Loucy (cell line): ENCODE data around the gene MN1.

ENCODE experiments used
- H2AFZ ChIP-seq: fragments of 200-600 bp; sonication (generic); 2 replicates; pipeline ENCODE4 v1.6.0; 2016; ENCODE audit warnings: antibody characterized with exemption, mild to moderate bottlenecking, low read length, moderate library complexity
- H3F3A ChIP-seq: fragments of 200-600 bp; 2 replicates; pipeline ENCODE4 v1.6.0; 2016; ENCODE audit warnings: antibody characterized with exemption, low read depth, mild to moderate bottlenecking
- H3K27me3 ChIP-seq: fragments of 200-600 bp; sonication (generic); 2 replicates; pipeline ENCODE4 v1.6.1; 2014; ENCODE audit warnings: low read length, mild to moderate bottlenecking; ENCODE audit not compliant: insufficient read depth, poor library complexity, severe bottlenecking
- H3K36me3 ChIP-seq: fragments of 200-600 bp; sonication (generic); 2 replicates; pipeline ENCODE4 v1.6.1; 2016; ENCODE audit warnings: low read length; ENCODE audit not compliant: insufficient read depth
- H3K4me1 ChIP-seq: fragments of 200-600 bp; sonication (generic); 2 replicates; pipeline ENCODE4 v1.5.1; 2014; ENCODE audit warnings: low read length, mild to moderate bottlenecking; ENCODE audit not compliant: insufficient read depth, poor library complexity, severe bottlenecking
- H3K4me2 ChIP-seq: fragments of 200-600 bp; sonication (generic); 2 replicates; pipeline ENCODE4 v1.6.0; 2014; ENCODE audit warnings: antibody characterized with exemption, low read length, low read depth, mild to moderate bottlenecking; ENCODE audit not compliant: poor library complexity, severe bottlenecking
- H3K4me3 ChIP-seq: fragments of 200-600 bp; sonication (generic); 2 replicates; pipeline ENCODE4 v1.5.1; 2014; ENCODE audit warnings: low read length, mild to moderate bottlenecking, mixed read lengths; ENCODE audit not compliant: poor library complexity, severe bottlenecking
- H3K79me2 ChIP-seq: fragments of 200-600 bp; sonication (generic); 2 replicates; pipeline ENCODE4 v1.6.1; 2014; ENCODE audit warnings: low read length; ENCODE audit not compliant: insufficient read depth
- H3K9ac ChIP-seq: fragments of 200-600 bp; sonication (generic); 2 replicates; pipeline ENCODE4 v1.6.0; 2014; ENCODE audit warnings: mild to moderate bottlenecking, low read depth, low read length, moderate library complexity; ENCODE audit not compliant: poor library complexity, severe bottlenecking
- H3K9me2 ChIP-seq: fragments of 200-600 bp; sonication (generic); replicated peaks from 2 replicates; pipeline ENCODE4 v1.6.1; 2016; ENCODE audit warnings: low read depth, low read length, mixed read lengths
- H3K9me3 ChIP-seq: fragments of 200-600 bp; sonication (generic); 2 replicates; pipeline ENCODE4 v1.6.1; 2014; ENCODE audit warnings: mild to moderate bottlenecking, antibody characterized with exemption, low read length, low read depth; ENCODE audit not compliant: insufficient read depth
- H4K20me1 ChIP-seq: fragments of 200-600 bp; sonication (generic); 2 replicates; pipeline ENCODE4 v1.6.0; 2014; ENCODE audit warnings: antibody characterized with exemption, low read length, mild to moderate bottlenecking; ENCODE audit not compliant: insufficient read depth, poor library complexity, severe bottlenecking
- EZH2phosphoT487 ChIP-seq: fragments of 200-600 bp; IDR thresholded peaks from 2 replicates; pipeline ENCODE4 v1.6.1; 2018; ENCODE audit warnings: antibody characterized with exemption, mild to moderate bottlenecking, moderate library complexity, borderline replicate concordance
- TF ChIP-seq, protein P1 (sequence below): fragments of 200-600 bp; sonication (generic); conservative IDR thresholded peaks from 2 replicates; pipeline ENCODE4 v1.5.1; 2014; ENCODE audit warnings: mild to moderate bottlenecking, antibody characterized with exemption, low read length

MN1 gene

DNA sequence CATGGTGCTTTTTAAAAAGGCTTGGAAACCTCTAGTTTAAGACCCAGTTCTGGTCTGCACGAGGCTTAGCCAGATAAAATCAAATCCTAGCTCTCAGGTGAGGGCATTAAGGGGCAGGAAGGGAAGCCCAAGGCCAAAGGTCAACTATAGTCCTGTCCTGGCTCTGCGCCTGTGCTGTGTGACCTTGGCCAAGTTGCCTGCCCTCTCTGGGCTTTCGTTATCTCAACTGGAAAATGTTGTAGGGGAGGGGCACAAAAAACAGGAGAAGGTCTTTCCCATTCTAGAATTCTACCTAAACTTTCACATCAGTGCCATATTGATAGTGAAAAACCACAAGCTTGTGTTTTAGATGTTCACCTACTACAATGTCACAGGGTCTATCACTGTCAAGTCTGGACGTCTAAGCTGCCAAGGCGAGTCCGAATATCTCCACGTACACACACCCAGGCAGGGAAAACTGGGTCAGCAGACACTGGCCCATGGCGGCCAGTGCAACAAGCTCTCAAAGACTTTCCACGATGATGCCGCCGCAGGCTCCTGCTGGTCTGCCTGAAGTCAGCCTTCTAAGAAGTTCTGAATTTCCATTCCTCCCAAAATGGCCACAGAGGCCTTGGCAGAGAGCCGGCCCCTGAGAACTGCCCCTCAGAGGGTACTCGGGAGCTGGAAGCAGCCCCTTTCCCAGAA, 18.0 kb downstream of the MN1 start:
- Histone ChIP-seq H3K9me2 (no peaks in the 10 kb centered on the region), H4K20me1 (no peaks in the 10 kb centered on the region), H3F3A (no peaks in the 10 kb centered on the region), H2AFZ (no peak overlapping the region), H3K9ac (no peak overlapping the region), H3K36me3 (no peaks in the 10 kb centered on the region), H3K27me3 (no peaks in the 10 kb centered on the region), H3K4me1 (no peaks in the 10 kb centered on the region), H3K4me2 (no peak overlapping the region), H3K4me3 (no peak overlapping the region), H3K79me2 (no peaks in the 10 kb centered on the region), H3K9me3 (no peaks in the 10 kb centered on the region)
- TF ChIP-seq, protein P1, sequence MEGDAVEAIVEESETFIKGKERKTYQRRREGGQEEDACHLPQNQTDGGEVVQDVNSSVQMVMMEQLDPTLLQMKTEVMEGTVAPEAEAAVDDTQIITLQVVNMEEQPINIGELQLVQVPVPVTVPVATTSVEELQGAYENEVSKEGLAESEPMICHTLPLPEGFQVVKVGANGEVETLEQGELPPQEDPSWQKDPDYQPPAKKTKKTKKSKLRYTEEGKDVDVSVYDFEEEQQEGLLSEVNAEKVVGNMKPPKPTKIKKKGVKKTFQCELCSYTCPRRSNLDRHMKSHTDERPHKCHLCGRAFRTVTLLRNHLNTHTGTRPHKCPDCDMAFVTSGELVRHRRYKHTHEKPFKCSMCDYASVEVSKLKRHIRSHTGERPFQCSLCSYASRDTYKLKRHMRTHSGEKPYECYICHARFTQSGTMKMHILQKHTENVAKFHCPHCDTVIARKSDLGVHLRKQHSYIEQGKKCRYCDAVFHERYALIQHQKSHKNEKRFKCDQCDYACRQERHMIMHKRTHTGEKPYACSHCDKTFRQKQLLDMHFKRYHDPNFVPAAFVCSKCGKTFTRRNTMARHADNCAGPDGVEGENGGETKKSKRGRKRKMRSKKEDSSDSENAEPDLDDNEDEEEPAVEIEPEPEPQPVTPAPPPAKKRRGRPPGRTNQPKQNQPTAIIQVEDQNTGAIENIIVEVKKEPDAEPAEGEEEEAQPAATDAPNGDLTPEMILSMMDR = no peak
- no peak for TF ChIP-seq EZH2phosphoT487

DNA sequence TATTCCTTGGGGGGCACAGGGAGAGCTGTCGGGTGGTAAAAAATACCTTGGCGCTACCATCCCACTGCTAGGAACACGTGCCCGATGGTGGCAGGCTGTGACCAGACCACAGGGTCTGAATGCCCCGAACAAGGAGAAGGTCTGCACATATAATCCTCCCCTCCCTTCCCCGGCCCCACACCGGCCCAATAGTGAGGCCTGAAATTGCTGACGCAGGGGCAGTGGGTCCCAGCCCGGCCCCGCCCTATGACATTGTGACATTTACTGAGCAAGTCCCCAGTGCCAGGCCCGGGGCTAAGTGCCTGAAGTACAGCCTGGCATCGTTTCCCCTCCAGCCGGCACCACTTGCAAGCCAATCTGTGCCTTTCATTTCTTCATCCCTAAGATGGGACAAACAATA, 19.5 kb downstream of the MN1 start:
- Histone ChIP-seq H3K36me3 (no peaks in the 10 kb centered on the region), H3K9ac (no peak overlapping the region), H3K4me3 (no peak overlapping the region), H2AFZ (no peak overlapping the region), H4K20me1 (no peaks in the 10 kb centered on the region), H3K9me3 (no peaks in the 10 kb centered on the region), H3K4me2 (no peak overlapping the region), H3K79me2 (no peaks in the 10 kb centered on the region), H3K4me1 (no peaks in the 10 kb centered on the region), H3K27me3 (no peaks in the 10 kb centered on the region), H3F3A (no peaks in the 10 kb centered on the region), H3K9me2 (no peaks in the 10 kb centered on the region)
- TF ChIP-seq EZH2phosphoT487 = no peak
- TF ChIP-seq, protein P1 = no peak

- Histone ChIP-seq H3K27me3 (no peaks in the 10 kb centered on the region), H3K9me2 (no peaks in the 10 kb centered on the region), H3K9me3 (no peaks in the 10 kb centered on the region), H3K4me3 (no peak overlapping the region), H3K9ac (no peak overlapping the region), H3K36me3 (no peaks in the 10 kb centered on the region), H3F3A (no peaks in the 10 kb centered on the region), H2AFZ (no peak overlapping the region), H3K4me2 (no peak overlapping the region), H3K79me2 (no peaks in the 10 kb centered on the region), H4K20me1 (no peaks in the 10 kb centered on the region), H3K4me1 (no peaks in the 10 kb centered on the region)
- no peak for TF ChIP-seq EZH2phosphoT487
- TF ChIP-seq, protein P1 = no peak
These were observed 21.4 kb downstream of the MN1 start for GRCh38 chr22:27780161-27780575.
